T-helper 22 cell (primary cell): ENCODE data around the gene RPL22L1.
"Not testable (repeated sequence)": the region's sequence is repeated elsewhere in the genome, so short reads cannot be mapped to it uniquely, and the experiment has no call there.

ENCODE experiments used
- DNase-seq: peaks from one replicate; pipeline ENCODE4 v3.0.0-alpha.2; 2020; ENCODE audit warnings: low read depth

Gene RPL22L1

DNA sequence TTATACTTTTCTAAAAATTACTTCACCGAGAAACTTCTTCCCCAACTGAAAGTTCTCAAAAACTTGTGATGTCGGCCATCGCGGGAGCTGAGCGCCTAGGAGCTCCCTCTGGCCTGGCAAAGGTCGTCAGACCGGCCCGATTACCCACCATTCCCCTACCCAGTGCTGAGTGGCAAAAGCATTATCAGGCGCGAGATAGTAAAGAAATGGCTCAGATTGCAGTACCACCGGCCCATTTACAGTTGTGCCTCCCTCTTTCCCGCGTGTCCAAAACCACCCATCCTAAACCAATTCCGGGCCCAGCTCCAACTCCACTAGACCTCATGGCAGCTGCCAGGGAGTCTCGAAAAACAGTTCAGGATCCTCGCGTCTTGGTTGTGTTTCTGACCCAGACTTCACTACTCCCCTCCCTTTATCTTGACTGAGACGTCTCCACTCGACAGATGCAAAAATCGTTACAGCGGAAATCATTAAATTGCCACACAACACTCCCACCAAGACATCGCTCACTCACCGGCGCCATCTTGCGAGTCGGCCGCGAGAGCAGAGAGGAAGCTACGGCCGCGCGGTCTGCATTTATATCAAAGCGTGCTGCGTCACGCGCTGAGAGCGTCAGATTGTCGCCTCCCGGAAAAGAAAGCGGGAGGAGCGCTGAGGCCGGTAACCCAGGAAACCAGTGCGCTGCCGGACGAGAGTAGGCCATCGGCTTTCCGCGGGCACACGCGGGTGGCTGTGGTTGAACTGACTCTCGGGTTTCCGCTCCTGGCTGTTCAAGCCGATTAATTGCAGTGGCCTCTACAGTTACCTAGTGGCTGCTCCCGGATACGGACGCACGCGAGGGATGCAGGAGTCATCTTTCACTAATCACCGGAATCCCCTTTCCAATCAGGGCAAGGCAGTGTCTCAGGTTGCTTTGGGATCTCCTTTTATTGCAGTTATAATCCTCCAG is at the start of gene RPL22L1:
RPL22L1 (minus strand) TSS at position 551 of the 949 bp plus-strand sequence; CDS start at position 523, 28 bp downstream.
- DNase-seq = peak; percentile 84

DNA sequence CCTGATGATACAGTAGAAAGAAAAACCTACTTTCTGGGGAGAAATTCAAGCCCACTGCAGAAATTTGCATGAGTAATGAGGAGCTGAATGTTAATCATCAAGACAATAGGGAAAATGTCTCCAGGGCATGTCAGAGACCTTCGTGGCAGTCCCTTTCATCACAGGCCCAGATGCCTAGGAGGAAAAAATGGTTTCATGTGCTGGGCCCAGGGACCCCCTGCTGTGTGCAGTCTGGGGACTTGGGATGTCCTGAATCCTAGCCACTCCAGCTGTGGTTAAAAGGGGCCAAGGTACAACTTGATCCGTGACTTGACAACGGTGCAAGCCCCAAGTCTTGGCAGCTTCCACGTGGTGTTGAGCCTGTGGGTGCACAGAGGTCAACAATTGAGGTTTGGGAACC is 48.7 kb upstream of the RPL22L1 start:
- no peak for DNase-seq

DNA sequence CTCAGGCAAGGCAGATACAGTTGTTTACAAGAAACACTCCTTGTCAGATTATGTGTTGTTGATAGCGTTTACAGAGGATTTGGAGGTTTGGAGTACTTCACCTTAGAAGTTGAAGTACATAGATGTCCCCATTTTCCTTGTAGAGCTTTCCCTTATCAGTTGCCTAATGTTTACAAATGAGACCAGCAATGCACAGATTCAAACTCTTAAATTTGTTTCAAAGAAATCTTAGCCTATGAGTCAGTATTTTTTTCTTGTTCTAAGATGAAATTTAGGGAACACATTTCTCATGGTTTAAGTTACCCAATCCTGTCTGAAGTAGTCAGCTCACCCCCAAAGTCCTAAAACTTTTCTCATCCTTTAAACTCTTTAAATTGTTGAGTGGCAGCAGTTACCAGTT is 44.7 kb upstream of the RPL22L1 start:
- no peak for DNase-seq

DNA sequence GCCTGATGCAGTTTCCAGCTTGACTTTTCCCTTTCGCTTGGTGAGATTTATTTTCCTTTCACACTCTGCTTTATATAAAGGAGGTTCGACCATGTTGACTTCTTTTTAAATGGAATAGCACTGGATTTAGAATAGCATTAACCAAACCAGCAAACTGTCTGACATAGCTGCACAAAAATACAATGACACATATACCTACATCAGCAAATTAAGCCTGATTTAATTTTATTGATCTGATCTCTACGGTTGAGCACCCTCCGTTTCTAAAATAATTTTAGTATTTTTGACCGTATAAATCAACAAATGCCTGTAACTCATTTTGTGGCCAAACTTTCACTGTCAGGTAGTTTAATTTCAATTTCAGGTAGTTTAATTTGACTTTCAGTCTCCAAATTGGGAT is 44.2 kb upstream of the RPL22L1 start:
- no peak for DNase-seq

DNA sequence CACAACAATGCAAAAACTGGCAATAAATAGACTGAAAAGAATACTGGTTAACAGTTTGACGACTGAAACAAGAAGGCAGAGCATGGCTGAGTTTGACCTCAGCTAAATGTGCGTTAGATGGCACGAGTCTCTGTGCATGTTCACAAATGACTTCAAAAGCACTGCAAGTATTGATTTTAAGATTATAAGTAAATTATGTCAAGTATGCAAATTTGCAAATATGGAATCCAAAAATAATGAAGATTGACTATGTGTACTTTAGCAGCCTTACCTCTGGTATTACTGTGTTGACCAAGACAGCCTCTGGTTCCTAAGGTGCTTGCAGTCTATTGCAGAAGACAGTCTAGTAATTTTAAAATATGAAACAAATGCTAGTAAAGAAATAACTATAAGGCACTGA is 41.1 kb upstream of the RPL22L1 start:
- DNase-seq = no peak

DNA sequence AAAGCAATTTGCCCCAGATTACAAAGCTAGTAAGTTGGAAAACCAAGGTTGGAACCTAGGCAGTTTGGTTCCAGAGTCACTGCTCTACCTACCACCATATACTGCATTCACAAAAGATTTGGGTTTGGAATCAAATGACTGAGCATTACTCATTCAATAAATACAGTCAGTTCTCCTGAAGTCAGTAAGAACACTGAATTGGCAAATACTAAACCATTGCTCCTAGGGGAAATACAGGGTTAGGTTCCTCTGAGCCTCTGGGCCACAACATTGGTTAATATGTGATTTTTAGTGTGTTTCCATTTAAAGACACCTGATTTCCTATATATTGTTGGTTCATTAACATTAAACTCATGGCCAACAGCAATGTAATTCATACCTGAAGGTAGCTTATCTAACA is 40.5 kb upstream of the RPL22L1 start:
- DNase-seq = no peak

DNA sequence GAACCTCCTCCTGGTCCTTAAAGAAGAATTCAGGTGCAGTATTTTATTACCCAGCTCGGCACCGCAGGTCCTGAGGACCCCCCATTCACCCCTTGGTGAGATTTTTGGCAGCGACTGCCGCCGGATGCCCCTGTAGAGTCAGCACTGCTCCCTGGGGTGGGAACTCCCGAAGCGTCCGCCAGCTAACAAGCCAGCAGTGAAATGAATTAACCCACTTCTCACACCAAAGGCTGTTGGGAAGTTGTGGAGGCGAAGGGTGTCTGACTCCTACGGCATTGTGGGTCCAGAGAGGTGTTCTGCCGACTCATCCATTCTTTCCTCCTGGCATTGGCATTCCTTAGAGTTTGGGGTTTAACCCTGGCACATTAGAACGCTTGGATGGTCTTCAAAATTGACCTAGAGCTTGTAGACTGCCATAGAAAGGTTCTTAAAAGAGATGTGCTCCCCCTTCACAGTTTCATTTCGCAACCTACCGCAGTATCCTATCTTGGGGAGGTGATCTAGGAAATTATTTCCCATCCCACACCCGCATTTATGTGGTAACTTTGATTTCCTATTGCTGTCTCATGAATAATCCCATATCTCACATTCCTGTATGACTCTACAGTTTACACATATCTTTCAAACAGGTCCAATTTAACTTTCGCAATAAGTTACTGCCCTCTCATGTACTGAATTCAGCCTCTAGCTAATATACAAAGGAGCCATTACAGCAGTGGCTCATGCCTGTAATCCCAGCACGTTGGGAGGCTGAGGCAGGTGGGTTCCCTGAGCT is 39.3 kb upstream of the RPL22L1 start:
- no peak for DNase-seq

DNA sequence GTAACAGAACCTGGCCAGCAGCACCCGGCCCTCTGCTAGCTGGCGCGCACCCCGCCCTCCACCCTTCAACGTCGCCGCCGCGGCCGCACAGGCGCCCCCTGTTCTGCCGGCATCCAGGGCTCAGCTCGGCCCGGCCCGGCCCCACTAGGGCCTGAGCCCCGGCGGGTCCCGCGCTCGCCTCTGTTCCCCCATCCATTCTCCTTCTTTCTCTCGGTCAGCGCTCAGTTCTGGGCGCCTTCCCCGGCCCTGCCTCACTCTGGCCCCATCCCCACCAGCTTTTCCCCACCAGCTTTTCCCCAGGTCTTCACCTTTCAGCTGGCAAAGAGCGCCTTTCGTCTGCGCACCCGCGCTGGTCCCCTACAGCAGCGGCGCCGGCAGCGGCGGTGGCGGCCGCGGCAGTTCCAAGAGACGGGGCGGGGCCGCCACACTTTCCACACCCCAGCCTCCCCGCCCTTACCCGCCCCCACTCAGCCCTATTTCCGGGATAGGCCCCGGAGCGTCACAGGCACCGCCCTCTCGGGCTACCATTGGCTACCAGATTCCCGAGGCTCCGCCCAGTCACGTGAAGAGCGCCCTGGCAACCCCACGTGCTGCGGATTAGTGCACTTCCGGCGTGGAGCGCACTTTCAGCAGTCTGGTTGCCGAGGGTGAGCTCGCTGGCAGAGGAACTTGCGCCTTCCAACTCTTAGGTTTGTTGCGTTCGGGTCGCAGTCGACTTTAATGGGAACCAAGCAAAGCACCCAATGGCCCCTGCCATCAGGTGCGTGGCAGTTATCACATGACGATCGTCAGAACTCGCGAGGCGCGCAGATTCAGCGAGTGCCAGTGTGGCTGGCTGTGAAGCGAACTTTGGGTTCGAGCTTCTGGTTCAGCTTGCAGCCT is 38.5 kb upstream of the RPL22L1 start, which contains the start of gene EIF5A2:
EIF5A2 (minus strand) TSS at position 403 of the 882 bp plus-strand sequence. CDS start 831 bp downstream, outside the sequence.
- DNase-seq = peak; percentile 91

DNA sequence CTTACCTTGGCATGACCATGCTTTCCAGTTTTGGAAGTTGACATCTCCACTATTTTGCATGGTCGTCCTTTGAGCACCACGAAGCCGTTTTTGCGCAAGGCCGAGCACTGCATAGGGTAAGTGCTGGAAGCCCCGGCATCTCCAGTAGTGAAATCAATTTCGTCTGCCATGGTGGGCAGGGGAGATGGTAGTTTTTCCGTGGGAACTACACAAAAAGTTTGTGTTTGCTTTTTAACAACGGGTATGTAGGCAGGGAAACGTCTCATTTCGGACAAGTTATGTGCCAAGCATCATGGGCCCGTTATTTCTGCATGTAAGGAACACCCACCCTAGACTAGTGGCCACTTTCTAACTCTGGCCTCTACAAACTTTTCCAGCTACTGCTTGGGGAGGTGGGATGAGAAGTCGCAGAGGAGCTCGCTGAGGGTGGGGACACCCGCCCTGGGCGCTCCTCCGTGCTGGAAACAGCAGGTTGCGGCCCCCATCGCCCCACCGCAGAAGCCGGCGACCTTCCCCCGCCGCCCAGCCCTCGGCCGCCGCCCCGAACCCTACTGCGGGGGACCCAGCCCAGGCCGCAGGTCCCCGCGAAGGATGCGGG is 37.7 kb upstream of the RPL22L1 start:
- no peak for DNase-seq

DNA sequence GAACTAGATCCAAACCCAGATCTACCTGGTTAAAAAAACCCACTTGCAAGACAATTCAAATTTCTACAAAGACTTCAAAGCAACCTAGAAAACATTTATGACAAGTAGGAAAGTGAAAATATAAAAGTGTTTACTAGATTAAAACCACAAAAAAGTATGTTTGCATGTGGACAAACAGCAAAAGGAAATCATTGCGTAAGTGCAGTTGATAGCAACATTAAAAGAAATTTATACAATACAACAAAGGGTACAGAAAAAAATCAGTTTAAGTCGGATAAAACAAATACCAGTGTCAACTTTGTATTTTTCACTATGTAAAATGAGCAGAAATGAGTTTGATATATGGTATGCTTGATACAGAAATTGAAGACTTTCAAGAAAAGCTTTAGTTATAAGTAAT is 35.9 kb upstream of the RPL22L1 start:
- no peak for DNase-seq

DNA sequence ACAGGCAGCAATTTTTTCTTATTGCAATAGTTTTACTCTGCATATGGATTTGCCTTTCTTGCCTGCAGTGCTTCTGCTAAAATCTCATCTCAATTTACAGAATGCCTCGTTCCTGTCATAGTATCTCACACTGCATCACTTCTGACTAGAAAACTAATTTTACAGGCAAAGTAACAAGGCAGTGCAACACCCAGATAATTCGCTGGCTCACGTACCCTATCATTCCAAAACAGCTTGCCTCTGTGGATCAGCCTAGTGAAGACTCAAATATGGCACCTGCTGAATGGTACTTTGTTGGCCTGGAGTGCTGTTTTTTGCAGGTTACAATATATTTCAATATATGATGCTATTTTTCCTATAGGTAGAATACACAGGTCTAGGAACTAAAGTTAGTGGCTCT is 33.1 kb upstream of the RPL22L1 start:
- DNase-seq = no peak

DNA sequence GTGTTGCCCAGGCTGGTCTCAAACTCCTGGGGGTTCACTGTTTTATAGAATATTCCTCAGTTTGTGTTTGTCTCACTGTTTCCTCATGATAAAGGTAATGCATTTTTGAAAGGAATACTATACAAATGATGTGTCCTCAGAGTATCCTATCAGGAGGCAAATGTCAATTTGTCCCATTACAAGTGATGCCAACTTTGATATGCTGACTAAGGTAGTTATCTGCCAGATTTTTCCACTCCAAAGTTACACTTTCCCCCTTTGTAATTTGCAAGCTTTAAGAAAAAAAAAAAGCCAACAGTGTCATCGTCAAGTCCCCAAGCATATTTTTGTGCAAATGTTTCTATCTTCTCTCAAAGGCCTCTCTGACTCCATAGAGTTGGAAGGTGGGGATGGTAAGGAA is 29.5 kb upstream of the RPL22L1 start:
- no peak for DNase-seq

DNA sequence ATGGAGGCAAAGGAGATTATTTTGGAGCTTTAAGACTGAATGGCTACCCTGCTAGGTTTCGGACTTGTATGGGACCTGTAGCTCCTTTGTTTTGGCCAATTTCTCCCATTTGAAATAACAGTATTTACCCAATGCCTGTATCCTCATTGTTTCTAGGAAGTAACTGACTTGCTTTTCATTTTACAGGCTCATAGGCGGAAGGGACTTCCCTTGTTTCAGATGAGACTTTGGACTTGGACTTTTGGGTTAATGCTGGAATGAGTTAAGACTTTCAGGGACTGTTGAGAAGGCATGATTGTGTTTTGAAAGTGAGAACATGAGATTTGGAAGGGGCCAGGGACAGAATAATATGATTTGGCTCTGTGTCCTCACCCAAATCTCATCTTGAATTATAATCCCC is 28.0 kb upstream of the RPL22L1 start:
- DNase-seq = no peak

DNA sequence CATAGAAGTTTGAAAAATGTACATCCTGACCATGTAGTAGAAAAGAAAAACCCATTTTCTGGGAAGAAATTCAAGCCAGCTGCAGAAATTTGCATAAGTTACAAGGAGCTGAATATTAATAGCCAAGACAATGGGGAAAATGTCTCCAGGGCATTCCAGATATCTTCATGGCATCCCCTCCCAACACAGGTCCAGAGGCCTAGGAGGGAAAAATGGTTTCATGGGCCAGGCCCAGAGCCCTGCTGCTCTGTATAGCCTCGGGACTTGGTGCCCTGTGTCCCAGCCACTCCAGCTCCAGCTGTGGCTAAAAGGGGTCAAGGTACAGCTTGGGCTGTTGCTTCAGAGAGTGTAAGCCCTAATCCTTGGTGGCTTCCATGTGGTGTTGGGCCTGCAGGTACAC is 27.2 kb upstream of the RPL22L1 start:
- DNase-seq = not testable (repeated sequence)

DNA sequence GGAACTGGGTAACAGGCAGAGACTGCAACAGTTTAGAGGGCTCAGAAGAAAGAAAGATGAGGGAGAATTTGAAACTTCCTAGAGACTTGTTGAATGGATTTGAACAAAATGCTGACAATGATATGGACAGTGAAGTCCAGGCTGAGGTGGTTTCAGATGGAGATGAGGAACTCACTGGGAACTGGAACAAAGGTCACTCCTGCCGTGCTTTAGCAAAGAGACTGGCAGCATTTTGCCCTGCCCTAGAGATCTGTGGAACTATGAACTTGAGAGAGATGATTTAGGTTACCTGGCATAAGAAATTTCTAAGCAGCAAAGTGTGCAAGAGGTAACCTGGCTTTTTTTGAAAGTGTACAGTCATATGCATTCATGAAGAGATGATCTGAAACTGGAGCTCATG is 26.8 kb upstream of the RPL22L1 start:
- no peak for DNase-seq

DNA sequence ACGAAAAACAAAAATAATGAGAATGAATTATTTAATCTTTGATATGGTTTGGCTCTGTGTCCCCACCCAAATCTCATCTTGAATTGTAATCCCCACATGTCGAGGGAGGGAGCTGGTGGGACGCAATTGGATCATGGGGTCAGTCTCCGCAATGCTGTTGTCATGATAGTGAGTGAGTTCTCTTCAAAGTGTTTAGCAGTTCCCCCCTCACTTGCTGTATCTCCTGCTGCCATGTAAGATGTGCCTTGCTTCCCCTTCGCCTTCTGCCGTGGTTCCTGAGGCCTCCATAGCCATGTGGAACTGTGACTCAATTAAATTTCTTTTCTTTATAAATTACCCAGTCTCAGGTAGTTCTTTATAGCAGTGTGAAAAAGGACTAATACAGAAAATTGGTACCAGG is 26.3 kb upstream of the RPL22L1 start:
- DNase-seq = not testable (repeated sequence)

DNA sequence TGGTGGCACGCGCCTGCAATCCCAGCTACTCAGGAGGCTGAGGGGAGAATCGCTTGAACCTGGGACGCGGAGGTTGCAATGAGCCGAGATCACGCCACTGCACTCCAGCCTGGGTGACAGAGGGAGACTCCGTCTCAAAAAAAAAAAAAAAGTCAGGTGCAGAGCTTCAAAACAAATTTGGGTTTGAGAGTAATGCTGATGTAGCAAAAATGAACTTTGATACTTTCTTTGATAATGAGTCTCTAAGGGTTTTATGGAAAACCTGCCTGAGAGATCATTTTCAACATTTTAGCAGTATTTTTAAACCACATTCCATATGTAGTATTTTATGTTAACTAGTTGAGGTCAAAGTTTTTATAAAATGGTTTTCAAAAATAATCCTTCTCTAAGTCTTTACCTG is 23.9 kb upstream of the RPL22L1 start:
- no peak for DNase-seq

DNA sequence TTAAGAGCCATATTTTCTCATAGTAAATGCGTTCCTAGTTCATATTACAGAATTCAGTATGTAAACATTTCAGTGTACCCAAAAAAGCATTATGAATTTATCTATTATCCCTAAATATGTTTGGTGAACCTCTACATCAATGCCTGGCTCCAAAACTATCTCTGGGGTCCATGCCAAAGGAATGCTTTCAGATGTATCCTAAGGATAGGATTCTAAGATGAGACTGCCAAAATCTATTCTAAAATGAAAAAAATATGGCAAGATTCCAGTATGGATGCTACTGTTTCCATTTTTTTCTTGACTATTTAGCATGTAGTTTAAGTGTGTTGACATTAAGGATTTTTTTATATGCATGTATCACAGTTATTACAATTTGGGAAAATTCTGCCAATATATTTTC is 19.6 kb upstream of the RPL22L1 start:
- no peak for DNase-seq

DNA sequence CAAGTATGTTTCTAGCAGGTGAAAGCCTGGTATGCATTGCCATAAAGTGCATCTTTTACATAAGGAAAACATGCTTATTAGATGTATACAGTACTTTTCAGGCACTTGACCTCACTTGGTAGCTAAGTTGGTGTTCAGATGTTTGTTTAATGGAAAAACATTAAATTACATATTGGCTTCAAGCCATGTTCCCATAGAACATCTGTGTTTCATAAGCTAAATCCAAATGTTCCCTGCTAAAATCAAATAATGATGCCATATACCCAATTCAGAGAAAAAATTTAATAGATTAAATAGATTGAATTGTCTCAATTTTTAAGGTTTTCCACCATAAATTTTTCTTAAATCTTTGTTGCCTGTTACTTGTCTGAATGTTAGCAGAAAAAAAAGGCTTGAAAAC is 19.1 kb upstream of the RPL22L1 start:
- no peak for DNase-seq

DNA sequence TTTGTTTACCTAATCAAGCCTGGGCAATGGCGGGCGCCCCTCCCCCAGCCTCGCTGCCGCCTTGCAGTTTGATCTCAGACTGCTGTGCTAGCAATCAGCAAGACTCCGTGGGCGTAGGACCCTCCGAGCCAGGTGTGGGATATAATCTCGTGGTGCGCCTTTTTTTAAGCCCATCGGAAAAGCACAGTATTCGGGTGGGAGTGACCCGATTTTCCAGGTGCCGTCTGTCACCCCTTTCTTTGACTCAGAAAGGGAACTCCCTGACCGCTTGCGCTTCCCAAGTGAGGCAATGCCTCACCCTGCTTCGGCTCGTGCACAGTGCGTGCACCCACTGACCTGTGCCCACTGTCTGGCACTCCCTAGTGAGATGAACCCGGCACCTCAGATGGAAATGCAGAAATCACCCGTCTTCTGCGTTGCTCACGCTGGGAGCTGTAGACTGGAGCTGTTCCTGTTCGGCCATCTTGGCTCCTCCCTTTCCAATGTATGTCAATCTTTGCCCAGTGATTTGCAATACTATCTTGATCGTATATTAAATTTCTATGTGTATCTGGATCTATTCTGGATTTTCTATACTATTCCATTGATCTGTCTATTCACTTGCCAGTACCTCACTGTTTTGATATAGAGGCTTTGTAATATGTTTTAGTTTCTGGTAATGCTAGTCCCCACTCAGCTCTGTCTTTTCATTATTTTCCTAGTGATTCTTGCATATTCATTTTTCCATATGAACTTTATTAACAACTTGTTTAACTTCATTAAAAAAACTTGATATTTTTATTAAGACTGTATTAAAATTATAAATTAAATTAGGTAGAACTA is 14.3 kb upstream of the RPL22L1 start:
- DNase-seq = not testable (repeated sequence)

DNA sequence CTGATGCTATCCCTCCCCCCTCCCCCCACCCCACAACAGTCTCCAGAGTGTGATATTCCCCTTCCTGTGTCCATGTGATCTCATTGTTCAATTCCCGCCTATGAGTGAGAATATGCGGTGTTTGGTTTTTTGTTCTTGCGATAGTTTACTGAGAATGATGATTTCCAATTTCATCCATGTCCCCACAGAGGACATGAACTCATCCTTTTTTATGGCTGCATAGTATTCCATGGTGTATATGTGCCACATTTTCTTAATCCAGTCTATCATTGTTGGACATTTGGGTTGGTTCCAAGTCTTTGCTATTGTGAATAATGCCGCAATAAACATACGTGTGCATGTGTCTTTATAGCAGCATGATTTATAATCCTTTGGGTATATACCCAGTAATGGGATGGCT is 8.7 kb upstream of the RPL22L1 start:
- not testable (repeated sequence) for DNase-seq
